Articular chondrocyte of knee joint (primary cell): ENCODE results near the gene GAGE12G. TPM values are rescaled to one million over a fixed set of nuclear protein-coding genes. Genes with fewer than 3 reads are reported as not detected.

Experiments used
- small RNA-seq: library from RNA; depleted of rRNA; stranded (forward); fragments of <200 nt; gene quantifications from one replicate; pipeline ENCODE3, GENCODE V24; 2012
- total RNA-seq: library from RNA; depleted of rRNA; stranded (reverse); fragments of >200 nt; gene quantifications from 2 replicates; pipeline ENCODE4 v1.2.3, GENCODE V29; 2012

Gene GAGE12G, protein sequence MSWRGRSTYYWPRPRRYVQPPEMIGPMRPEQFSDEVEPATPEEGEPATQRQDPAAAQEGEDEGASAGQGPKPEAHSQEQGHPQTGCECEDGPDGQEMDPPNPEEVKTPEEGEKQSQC
- not detected in 2 replicates for total RNA-seq

DNA sequence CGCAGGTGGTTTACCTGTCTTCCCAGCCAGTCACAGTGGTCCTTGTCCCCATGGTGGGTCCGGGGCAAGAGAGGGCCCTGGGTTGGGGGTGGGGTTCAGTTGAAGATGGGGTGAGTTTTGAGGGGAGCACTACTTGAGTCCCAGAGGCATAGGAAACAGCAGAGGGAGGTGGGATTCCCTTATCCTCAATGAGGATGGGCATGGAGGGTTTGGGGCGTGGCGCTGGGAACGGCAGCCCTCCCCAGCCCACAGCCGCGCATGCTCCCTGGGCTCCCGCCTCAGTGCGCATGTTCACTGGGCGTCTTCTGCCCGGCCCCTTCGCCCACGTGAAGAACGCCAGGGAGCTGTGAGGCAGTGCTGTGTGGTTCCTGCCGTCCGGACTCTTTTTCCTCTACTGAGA lies at the start of gene GAGE12G:
GAGE12G (plus strand) TSS at position 301 of the 400 bp plus-strand sequence. CDS start 1,155 bp downstream, outside the sequence.

DNA sequence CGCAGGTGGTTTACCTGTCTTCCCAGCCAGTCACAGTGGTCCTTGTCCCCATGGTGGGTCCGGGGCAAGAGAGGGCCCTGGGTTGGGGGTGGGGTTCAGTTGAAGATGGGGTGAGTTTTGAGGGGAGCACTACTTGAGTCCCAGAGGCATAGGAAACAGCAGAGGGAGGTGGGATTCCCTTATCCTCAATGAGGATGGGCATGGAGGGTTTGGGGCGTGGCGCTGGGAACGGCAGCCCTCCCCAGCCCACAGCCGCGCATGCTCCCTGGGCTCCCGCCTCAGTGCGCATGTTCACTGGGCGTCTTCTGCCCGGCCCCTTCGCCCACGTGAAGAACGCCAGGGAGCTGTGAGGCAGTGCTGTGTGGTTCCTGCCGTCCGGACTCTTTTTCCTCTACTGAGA lies 38.3 kb upstream of the GAGE12G start, which contains the start of gene GAGE12C:
GAGE12C (plus strand) TSS at position 301 of the 400 bp plus-strand sequence. CDS start 1,155 bp downstream, outside the sequence.

DNA sequence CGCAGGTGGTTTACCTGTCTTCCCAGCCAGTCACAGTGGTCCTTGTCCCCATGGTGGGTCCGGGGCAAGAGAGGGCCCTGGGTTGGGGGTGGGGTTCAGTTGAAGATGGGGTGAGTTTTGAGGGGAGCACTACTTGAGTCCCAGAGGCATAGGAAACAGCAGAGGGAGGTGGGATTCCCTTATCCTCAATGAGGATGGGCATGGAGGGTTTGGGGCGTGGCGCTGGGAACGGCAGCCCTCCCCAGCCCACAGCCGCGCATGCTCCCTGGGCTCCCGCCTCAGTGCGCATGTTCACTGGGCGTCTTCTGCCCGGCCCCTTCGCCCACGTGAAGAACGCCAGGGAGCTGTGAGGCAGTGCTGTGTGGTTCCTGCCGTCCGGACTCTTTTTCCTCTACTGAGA lies 28.8 kb upstream of the GAGE12G start, which contains the start of gene GAGE12D:
GAGE12D (plus strand) TSS at position 301 of the 400 bp plus-strand sequence. CDS start 1,155 bp downstream, outside the sequence.

DNA sequence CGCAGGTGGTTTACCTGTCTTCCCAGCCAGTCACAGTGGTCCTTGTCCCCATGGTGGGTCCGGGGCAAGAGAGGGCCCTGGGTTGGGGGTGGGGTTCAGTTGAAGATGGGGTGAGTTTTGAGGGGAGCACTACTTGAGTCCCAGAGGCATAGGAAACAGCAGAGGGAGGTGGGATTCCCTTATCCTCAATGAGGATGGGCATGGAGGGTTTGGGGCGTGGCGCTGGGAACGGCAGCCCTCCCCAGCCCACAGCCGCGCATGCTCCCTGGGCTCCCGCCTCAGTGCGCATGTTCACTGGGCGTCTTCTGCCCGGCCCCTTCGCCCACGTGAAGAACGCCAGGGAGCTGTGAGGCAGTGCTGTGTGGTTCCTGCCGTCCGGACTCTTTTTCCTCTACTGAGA lies 19.2 kb upstream of the GAGE12G start, which contains the start of gene GAGE12E:
GAGE12E (plus strand) TSS at position 301 of the 400 bp plus-strand sequence. CDS start 1,155 bp downstream, outside the sequence.

DNA sequence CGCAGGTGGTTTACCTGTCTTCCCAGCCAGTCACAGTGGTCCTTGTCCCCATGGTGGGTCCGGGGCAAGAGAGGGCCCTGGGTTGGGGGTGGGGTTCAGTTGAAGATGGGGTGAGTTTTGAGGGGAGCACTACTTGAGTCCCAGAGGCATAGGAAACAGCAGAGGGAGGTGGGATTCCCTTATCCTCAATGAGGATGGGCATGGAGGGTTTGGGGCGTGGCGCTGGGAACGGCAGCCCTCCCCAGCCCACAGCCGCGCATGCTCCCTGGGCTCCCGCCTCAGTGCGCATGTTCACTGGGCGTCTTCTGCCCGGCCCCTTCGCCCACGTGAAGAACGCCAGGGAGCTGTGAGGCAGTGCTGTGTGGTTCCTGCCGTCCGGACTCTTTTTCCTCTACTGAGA lies 9.7 kb upstream of the GAGE12G start, which contains the start of gene GAGE12F:
GAGE12F (plus strand) TSS at position 301 of the 400 bp plus-strand sequence. CDS start 1,155 bp downstream, outside the sequence.

DNA sequence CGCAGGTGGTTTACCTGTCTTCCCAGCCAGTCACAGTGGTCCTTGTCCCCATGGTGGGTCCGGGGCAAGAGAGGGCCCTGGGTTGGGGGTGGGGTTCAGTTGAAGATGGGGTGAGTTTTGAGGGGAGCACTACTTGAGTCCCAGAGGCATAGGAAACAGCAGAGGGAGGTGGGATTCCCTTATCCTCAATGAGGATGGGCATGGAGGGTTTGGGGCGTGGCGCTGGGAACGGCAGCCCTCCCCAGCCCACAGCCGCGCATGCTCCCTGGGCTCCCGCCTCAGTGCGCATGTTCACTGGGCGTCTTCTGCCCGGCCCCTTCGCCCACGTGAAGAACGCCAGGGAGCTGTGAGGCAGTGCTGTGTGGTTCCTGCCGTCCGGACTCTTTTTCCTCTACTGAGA lies 9.4 kb downstream of the GAGE12G start, which contains the start of gene GAGE12H:
GAGE12H (plus strand) TSS at position 301 of the 400 bp plus-strand sequence. CDS start 1,155 bp downstream, outside the sequence.

DNA sequence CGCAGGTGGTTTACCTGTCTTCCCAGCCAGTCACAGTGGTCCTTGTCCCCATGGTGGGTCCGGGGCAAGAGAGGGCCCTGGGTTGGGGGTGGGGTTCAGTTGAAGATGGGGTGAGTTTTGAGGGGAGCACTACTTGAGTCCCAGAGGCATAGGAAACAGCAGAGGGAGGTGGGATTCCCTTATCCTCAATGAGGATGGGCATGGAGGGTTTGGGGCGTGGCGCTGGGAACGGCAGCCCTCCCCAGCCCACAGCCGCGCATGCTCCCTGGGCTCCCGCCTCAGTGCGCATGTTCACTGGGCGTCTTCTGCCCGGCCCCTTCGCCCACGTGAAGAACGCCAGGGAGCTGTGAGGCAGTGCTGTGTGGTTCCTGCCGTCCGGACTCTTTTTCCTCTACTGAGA lies 19.0 kb downstream of the GAGE12G start, which contains the start of gene GAGE2A:
GAGE2A (plus strand) TSS at position 301 of the 400 bp plus-strand sequence. CDS start 1,155 bp downstream, outside the sequence.

DNA sequence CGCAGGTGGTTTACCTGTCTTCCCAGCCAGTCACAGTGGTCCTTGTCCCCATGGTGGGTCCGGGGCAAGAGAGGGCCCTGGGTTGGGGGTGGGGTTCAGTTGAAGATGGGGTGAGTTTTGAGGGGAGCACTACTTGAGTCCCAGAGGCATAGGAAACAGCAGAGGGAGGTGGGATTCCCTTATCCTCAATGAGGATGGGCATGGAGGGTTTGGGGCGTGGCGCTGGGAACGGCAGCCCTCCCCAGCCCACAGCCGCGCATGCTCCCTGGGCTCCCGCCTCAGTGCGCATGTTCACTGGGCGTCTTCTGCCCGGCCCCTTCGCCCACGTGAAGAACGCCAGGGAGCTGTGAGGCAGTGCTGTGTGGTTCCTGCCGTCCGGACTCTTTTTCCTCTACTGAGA lies 28.5 kb downstream of the GAGE12G start, which contains the start of gene GAGE1:
GAGE1 (plus strand) TSS at position 301 of the 400 bp plus-strand sequence. CDS start 1,155 bp downstream, outside the sequence.

Small RNA genes lying within 50 kb of the gene (small RNA-seq; reads per million reads assigned to genes)
- gene GAGE12B = not detected

Other genes with a start within 250 kb of the GAGE12G start
- gene GAGE12J, start 248.4 kb upstream of the GAGE12G start, total RNA-seq = not detected in 2 replicates
- not detected in 2 replicates for gene GAGE13, start 238.8 kb upstream of the GAGE12G start, total RNA-seq
- not detected in 2 replicates for gene GAGE12C, start 38.2 kb upstream of the GAGE12G start, total RNA-seq
- gene GAGE12D, start 28.7 kb upstream of the GAGE12G start, total RNA-seq = not detected in 2 replicates
- gene GAGE12E, start 19.1 kb upstream of the GAGE12G start, total RNA-seq = not detected in 2 replicates
- gene GAGE12F, start 9.6 kb upstream of the GAGE12G start, total RNA-seq = not detected in 2 replicates
- not detected in 2 replicates for gene GAGE12H, start 9.5 kb downstream of the GAGE12G start, total RNA-seq
- gene GAGE2A, start 19.1 kb downstream of the GAGE12G start, total RNA-seq = not detected in 2 replicates
- gene GAGE1, start 28.6 kb downstream of the GAGE12G start, total RNA-seq = not detected in 2 replicates
- gene PAGE1, start 125.6 kb downstream of the GAGE12G start, total RNA-seq = not detected in 2 replicates